GM21360 (cell line): ENCODE data around the gene DOCK8.
"Not testable (repeated sequence)": the region's sequence is repeated elsewhere in the genome, so short reads cannot be mapped to it uniquely, and the experiment has no call there.

Source experiments
- ATAC-seq: cut with Tn5 transposase; IDR thresholded peaks from one replicate; pipeline ENCODE4 v1.9.1; 2021; ENCODE audit warnings: mild to moderate bottlenecking, moderate library complexity; ENCODE audit not compliant: unreplicated experiment

Gene DOCK8

GRCh38 chr9:224582-225520, 10.2 kb downstream of the DOCK8 start:
- no peak for ATAC-seq

- ATAC-seq = no peak
Measured at GRCh38 chr9:227860-228259, 13.2 kb downstream of the DOCK8 start.

GRCh38 chr9:228929-229695, 14.4 kb downstream of the DOCK8 start:
- no peak for ATAC-seq

GRCh38 chr9:231625-232024, 17.0 kb downstream of the DOCK8 start:
- not testable (repeated sequence) for ATAC-seq

GRCh38 chr9:233708-234107, 19.0 kb downstream of the DOCK8 start:
- not testable (repeated sequence) for ATAC-seq

- no peak for ATAC-seq
Measured at GRCh38 chr9:237141-237857, 22.6 kb downstream of the DOCK8 start.

- ATAC-seq = no peak
Measured at GRCh38 chr9:237858-238345, 23.2 kb downstream of the DOCK8 start.

- ATAC-seq = no peak
Measured at GRCh38 chr9:242461-243080, 27.9 kb downstream of the DOCK8 start.

GRCh38 chr9:248278-248961, 33.8 kb downstream of the DOCK8 start:
- ATAC-seq = no peak

GRCh38 chr9:249025-249424, 34.4 kb downstream of the DOCK8 start:
- ATAC-seq = no peak

GRCh38 chr9:250039-250438, 35.4 kb downstream of the DOCK8 start:
- no peak for ATAC-seq

- no peak for ATAC-seq
Measured at GRCh38 chr9:250625-251024, 36.0 kb downstream of the DOCK8 start.

GRCh38 chr9:251398-251797, 36.7 kb downstream of the DOCK8 start:
- no peak for ATAC-seq

- ATAC-seq = no peak
Measured at GRCh38 chr9:253539-253938, 38.9 kb downstream of the DOCK8 start.

- ATAC-seq = no peak
Measured at GRCh38 chr9:254516-254915, 39.9 kb downstream of the DOCK8 start.

- ATAC-seq = no peak
Measured at GRCh38 chr9:257957-258356, 43.3 kb downstream of the DOCK8 start.

- no peak for ATAC-seq
Measured at GRCh38 chr9:259405-260404, 45.0 kb downstream of the DOCK8 start.

- no peak for ATAC-seq
Measured at GRCh38 chr9:264231-264630, 49.6 kb downstream of the DOCK8 start.
